Stimulated activated CD4-positive, alpha-beta T cell treated with anti-CD3 and anti-CD28 coated beads, Interleukin-1b, Interleukin-23, amount 100 ng/mL, for 1 hour (primary cell): ENCODE measurements around the gene FAF1.

ENCODE experiments used
- DNase-seq, 2 donors: peaks; one replicate each; pipeline ENCODE4 v3.0.0-alpha.2; 2020; ENCODE audit warnings: low read depth in 2 of 2

Gene FAF1

DNA sequence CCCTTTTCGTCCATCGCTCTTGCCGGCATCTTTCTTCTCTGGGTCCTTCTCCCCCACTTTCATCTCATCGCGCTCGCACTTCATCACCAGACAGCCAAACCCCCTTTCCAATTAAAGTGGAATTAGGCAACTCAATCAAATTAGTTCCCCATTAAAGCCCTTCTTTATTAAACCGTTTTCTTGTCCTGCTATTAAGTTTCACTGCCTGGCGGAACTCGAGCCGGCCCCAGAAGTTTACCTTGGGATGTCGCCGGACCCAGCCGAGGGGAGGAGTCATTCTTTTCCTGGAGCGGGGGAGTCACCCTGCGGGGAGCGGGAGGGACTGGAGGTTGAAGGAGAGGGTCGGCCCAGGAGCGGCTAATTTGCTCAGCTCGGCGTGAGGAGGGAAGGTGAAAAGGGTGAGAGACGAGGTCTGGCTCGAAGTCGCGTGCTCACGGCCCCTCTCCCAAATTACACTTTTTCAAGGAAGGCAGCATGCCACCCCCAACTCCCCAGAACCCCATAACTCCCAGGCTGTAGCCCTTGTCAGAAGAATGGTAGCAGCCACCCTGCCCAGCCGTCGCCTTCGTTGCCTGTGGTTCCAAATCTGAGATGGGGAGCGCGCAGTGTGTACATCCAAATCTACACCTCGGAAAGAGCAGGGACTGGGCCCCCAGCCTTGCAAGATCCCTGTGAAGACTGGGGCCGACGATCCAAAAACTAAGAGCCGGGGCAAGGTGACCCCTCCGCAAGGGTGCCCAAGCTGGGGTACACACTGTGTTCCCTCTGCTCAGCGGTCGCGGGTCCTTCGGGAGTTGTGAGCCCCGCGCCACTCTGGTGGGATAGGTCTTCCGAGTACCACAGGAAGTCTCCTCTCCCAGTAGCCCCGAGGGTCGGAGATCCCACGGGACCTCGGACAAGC is 543.3 kb downstream of the FAF1 start:
- DNase-seq: no peak

DNA sequence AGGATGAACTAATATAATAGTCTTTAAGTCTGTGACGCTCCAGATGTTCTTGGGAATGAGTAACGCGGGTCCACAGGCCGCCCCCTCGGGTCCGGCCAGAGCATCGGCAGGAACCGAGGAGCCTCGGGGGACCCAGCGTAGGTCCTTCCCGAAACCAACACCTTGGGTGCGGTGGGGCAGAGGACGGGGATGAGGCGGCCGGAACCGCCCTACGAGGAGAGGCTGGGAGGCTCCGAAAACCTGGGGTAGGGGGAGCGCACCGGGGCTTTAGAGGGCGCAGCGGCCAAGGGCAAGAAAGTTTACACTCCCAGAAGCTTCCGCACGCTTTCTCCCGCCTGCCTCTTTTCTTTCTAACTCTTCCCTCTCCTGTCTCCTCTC is 543.9 kb downstream of the FAF1 start:
- DNase-seq: no peak

DNA sequence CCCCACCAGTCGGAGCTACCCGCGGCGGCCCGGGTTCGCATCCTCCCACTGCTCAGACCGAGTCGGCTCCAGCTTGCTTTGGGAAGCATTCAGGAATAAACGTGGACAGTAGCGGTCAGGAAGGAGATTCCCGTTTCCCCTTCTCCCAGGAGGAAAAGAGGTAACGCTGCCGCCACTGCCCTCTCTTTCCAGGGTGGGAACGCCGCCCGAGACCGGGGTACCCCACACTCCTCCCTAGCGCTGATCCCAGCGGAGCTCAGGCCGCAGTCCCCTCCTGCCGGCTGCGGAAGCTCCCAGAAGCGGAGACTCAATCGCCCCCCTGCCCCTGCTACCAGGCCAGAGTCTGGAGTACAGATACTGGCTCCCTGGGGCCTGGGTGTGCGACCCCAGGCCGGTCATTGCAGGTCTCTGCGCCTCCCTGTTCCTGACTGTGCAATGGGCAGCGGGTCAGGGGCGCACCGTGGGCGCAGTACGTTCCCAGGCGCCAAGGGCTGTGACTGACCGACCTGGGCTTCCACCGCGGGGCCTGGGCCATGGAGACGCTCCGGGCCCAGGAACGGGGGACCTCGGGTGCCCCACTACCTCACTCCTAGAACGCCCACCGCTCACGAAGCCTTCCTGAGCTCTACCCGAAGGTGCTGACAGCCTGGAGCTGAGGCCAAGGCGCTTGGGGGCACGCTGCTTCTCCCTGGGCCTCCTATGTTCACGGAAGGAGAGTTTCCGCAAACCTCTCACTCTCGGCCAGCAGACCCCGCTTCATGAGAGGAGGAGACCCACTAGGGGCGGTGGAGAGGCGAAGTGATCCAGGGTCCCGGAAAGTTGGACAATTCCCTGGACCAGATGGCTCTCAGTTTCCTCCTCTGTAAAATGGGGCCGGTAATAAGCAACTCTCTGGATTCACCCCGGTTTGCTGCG is 544.6 kb downstream of the FAF1 start:
- DNase-seq: no peak

DNA sequence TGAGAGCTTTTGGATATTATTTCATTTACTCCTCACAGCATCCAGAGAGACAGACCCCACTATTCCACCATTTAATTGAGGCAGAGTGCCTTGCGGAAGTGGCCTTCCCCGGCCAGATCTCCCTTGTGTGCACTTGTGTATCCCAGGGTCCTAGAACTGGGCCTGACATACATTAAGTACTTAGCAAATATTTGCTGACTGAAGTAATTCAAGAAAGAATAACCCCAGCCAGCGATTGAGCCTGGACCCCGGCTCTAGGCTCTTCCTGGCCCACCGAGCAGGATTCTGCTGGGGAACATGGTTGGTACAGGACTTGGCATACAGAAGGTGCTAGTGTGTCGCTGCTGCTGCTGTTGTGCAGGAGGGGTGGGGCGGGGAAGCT is 545.2 kb downstream of the FAF1 start:
- no peak for DNase-seq

DNA sequence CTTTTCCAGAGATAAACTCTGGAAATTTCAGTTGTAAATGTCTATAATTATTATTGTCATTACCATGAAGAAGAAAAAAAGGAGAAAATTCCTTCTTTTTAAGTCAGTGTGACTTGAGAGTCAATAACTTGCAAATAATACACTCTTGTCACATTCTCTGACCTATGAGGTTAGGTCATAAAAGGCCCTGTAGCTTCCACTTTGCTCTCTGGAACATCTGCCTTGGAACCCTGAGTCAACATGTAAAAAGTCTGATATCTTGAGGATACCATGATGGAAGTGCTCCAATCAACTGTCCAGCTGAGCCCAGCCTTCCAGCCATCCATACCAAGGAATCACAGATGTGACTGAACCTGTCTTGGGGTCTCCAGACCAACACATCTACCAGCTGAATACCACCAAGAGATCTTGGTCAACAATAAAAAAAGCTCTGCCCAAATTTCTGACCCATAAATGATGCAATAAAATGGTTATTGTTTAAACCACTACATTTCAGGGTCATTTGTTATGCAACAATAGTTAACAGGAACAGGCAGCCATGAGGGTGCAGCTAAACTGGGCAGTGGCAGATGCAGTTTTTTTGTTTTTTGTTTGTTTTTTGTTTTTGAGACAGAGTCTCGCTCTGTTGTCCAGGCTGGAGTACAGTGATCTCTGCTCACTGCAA is 547.1 kb downstream of the FAF1 start:
- no peak for DNase-seq

DNA sequence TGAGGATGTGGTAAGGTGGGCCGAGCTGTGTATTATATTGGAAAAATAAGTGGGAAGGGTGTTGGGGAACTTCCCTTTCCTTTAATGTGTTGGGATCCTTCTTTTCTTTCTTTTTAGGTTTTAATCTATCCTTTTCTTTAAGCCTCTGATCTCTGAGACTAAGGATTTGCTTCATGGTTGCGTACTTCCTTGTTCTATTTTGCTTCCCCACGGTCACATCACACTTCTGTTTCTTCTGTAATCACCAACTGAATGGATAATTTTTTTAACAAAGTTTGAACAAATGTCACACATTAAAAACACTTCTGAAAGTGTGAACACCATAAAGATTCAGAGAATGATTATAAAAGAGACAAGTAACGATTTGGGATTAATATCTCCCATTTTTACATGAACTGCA is 554.3 kb downstream of the FAF1 start:
- DNase-seq: no peak

DNA sequence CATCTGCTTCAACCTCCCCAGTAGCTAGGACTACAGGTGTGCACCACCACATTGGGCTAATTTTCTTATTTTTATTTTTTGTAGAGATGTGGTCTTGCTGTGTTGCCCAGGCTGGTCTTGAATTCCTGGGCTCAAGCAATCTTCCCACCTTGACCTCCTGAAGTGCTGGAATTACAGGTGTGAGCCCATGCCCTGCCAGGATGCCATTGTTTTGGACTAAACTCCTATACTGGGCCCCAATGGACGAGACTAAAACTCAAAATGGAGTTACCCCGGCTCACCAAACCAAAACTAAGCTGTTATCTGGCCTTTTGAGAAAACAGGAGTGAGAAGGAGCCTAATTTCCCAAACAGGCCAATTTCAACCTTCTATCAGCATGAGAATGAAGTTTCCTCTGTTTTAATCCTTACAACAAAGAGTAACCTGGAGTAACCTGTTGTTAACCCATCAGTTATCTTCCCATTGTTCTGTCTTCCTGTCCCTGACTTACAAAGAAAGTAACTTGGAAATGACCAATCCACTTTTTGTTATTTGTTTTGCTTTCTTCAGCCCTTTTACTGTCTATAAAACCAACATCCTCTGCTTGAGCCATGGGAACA is 566.4 kb downstream of the FAF1 start:
- no peak for DNase-seq
